ENCODE measurements around the gene PKN2.
"Not testable (repeated sequence)": the region's sequence is repeated elsewhere in the genome, so short reads cannot be mapped to it uniquely, and the experiment has no call there.

The PKN2 gene

DNA sequence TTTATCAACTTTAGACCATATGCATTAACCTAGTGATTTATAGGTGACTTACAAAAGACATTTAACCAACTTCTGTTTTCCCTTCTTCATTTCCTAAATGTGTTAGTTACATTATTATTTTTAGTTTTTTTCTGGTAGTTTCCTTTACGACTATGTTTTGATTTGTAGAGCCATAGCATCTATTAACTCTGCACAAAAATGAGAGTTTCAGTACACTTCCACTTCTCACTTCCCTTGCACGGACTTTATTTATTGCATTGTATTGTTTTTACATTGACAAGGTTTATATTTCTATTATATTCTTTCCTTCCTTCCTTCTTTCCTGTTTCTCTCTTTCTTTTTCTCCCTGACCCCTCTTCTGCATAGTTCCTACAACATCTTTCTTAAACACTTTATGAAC lies 14.7 kb downstream of the PKN2 start:
- H3K9ac ChIP-seq (ENCODE audit: low read depth, low read length), result no peak overlapping the region
- peaks cover 97% of the 10 kb centered on the region for H3K79me2 ChIP-seq (ENCODE audit: insufficient read depth, low read length)
- no peaks in the 10 kb centered on the region for H3K9me3 ChIP-seq (ENCODE audit: insufficient read depth, low read length, severe bottlenecking)
- H2AFZ ChIP-seq (ENCODE audit: low read depth, low read length), result no peak overlapping the region
- no peaks in the 10 kb centered on the region for H3K27me3 ChIP-seq (ENCODE audit: insufficient read depth, low read length, poor library complexity)
- ATAC-seq (ENCODE audit: insufficient read depth, low read depth), result no peak
- H3K36me3 ChIP-seq (ENCODE audit: insufficient read depth, low read length), result peaks cover 11% of the 10 kb centered on the region; the same call in 1 of the 2 replicates
- no peaks in the 10 kb centered on the region for H3K4me1 ChIP-seq (ENCODE audit: insufficient read depth, low read length)
- no peak overlapping the region for H3K4me2 ChIP-seq (ENCODE audit: insufficient read depth, low read length)
- DNase-seq, result no peak
- H4K20me1 ChIP-seq (ENCODE audit: insufficient read depth, low read length), result peaks cover 46% of the 10 kb centered on the region; the same call in 1 of the 2 replicates
- TF ChIP-seq EZH2 (IDR thresholded peaks at IDR 0.05; ENCODE audit: borderline replicate concordance, low read depth, low read length, severe bottlenecking) (no peak), CTCF (IDR thresholded peaks at IDR 0.05; ENCODE audit: borderline replicate concordance, extremely low read depth, low read length, poor library complexity, severe bottlenecking) (no peak)
- H3K27ac ChIP-seq (ENCODE audit: low read length), result no peak overlapping the region
- no peak overlapping the region for H3K4me3 ChIP-seq (ENCODE audit: low read depth in 1 of 2, low read length in 2 of 2)

- Histone ChIP-seq H3K79me2 (ENCODE audit: insufficient read depth, low read length) (peaks cover 99% of the 10 kb centered on the region), H3K27me3 (ENCODE audit: insufficient read depth, low read length, poor library complexity) (no peaks in the 10 kb centered on the region), H3K4me2 (ENCODE audit: insufficient read depth, low read length) (no peak overlapping the region), H3K9ac (ENCODE audit: low read depth, low read length) (no peak overlapping the region), H3K4me1 (ENCODE audit: insufficient read depth, low read length) (no peaks in the 10 kb centered on the region), H3K4me3 (ENCODE audit: low read depth in 1 of 2, low read length in 2 of 2) (no peak overlapping the region), H2AFZ (ENCODE audit: low read depth, low read length) (no peak overlapping the region), H3K36me3 (ENCODE audit: insufficient read depth, low read length) (peaks cover 3% of the 10 kb centered on the region; the same call in 1 of the 2 replicates), H4K20me1 (ENCODE audit: insufficient read depth, low read length) (peaks cover 40% of the 10 kb centered on the region; the same call in 1 of the 2 replicates), H3K9me3 (ENCODE audit: insufficient read depth, low read length, severe bottlenecking) (no peaks in the 10 kb centered on the region), H3K27ac (ENCODE audit: low read length) (no peak overlapping the region)
- ATAC-seq (ENCODE audit: insufficient read depth, low read depth), result no peak
- TF ChIP-seq CTCF (IDR thresholded peaks at IDR 0.05; ENCODE audit: borderline replicate concordance, extremely low read depth, low read length, poor library complexity, severe bottlenecking), result no peak
- TF ChIP-seq EZH2 (IDR thresholded peaks at IDR 0.05; ENCODE audit: borderline replicate concordance, low read depth, low read length, severe bottlenecking), result no peak
- no peak for DNase-seq
Observed at GRCh38 chr1:88700425-88701013, 16.4 kb downstream of the PKN2 start.

- Histone ChIP-seq H2AFZ (ENCODE audit: low read depth, low read length) (no peak overlapping the region), H3K27ac (ENCODE audit: low read length) (no peak overlapping the region), H3K9ac (ENCODE audit: low read depth, low read length) (no peak overlapping the region), H3K4me1 (ENCODE audit: insufficient read depth, low read length) (no peaks in the 10 kb centered on the region), H3K27me3 (ENCODE audit: insufficient read depth, low read length, poor library complexity) (no peaks in the 10 kb centered on the region), H3K9me3 (ENCODE audit: insufficient read depth, low read length, severe bottlenecking) (no peaks in the 10 kb centered on the region), H4K20me1 (ENCODE audit: insufficient read depth, low read length) (peaks cover 34% of the 10 kb centered on the region; the same call in 1 of the 2 replicates), H3K36me3 (ENCODE audit: insufficient read depth, low read length) (0 out of 2 replicates have a peak, but pooled peaks cover 3% of the 10 kb centered on the region), H3K79me2 (ENCODE audit: insufficient read depth, low read length) (peaks cover 99% of the 10 kb centered on the region), H3K4me2 (ENCODE audit: insufficient read depth, low read length) (no peak overlapping the region), H3K4me3 (ENCODE audit: low read depth in 1 of 2, low read length in 2 of 2) (no peak overlapping the region)
- no peak for TF ChIP-seq CTCF (IDR thresholded peaks at IDR 0.05; ENCODE audit: borderline replicate concordance, extremely low read depth, low read length, poor library complexity, severe bottlenecking)
- no peak for TF ChIP-seq EZH2 (IDR thresholded peaks at IDR 0.05; ENCODE audit: borderline replicate concordance, low read depth, low read length, severe bottlenecking)
- ATAC-seq (ENCODE audit: insufficient read depth, low read depth) (no peak), DNase-seq (no peak)
Observed at GRCh38 chr1:88701275-88701674, 17.2 kb downstream of the PKN2 start.

DNA sequence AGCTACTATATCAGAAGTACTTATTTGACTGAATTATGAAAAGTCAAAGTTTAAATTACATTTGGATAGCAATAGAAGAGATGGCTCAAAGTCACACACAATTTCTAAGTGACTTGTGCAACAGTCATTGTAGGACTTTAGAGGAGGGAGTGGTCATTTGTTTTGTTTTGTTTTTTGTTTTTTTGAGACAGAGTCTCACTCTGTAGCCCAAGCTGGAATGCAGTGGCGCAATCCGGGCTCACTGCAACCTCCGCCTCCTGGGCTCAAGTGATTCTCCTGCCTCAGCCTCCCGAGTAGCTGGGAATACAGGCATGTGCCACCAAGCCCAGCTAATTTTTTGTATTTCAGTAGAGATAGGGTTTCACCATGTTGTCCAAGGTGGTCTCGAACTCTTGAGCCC lies 17.7 kb downstream of the PKN2 start:
- H3K27ac ChIP-seq (ENCODE audit: low read length); H3K27me3 ChIP-seq (ENCODE audit: insufficient read depth, low read length, poor library complexity); DNase-seq; H3K9ac ChIP-seq (ENCODE audit: low read depth, low read length); H3K4me2 ChIP-seq (ENCODE audit: insufficient read depth, low read length); H3K4me1 ChIP-seq (ENCODE audit: insufficient read depth, low read length); H2AFZ ChIP-seq (ENCODE audit: low read depth, low read length); H3K4me3 ChIP-seq (ENCODE audit: low read depth in 1 of 2, low read length in 2 of 2); ATAC-seq (ENCODE audit: insufficient read depth, low read depth); H3K36me3 ChIP-seq (ENCODE audit: insufficient read depth, low read length); H3K9me3 ChIP-seq (ENCODE audit: insufficient read depth, low read length, severe bottlenecking): not testable (repeated sequence)
- H3K79me2 ChIP-seq (ENCODE audit: insufficient read depth, low read length), result peaks cover 99% of the 10 kb centered on the region
- peaks cover 31% of the 10 kb centered on the region; the same call in 1 of the 2 replicates for H4K20me1 ChIP-seq (ENCODE audit: insufficient read depth, low read length)

All from DND-41 (cell line).